CD4-positive, alpha-beta T cell treated with Interferon gamma for 1 hour (primary cell): ENCODE data around the gene HOXC6.

ENCODE experiments used
- DNase-seq: peaks from one replicate; pipeline ENCODE4 v3.0.0-alpha.2; 2020

Gene HOXC6

DNA sequence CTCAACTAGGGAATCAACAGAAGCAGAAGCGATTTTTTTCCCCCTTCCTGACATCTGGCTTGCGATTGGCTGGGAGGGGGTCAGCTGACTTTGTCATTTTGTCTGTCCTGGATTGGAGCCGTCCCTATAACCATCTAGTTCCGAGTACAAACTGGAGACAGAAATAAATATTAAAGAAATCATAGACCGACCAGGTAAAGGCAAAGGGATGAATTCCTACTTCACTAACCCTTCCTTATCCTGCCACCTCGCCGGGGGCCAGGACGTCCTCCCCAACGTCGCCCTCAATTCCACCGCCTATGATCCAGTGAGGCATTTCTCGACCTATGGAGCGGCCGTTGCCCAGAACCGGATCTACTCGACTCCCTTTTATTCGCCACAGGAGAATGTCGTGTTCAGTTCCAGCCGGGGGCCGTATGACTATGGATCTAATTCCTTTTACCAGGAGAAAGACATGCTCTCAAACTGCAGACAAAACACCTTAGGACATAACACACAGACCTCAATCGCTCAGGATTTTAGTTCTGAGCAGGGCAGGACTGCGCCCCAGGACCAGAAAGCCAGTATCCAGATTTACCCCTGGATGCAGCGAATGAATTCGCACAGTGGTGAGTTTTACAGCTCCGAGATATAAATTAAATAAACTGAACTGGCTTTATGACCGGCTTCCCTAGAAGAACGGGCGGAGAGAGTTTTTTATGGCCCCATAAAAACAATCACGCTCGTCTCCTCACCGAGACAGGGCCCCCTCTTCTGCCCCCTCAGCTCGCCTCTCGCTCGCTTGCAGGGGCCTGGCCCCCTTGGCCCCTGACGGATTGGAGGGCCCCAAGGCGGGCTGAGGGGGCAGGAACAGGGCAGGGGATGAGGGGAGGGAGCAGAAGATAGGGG, at the start of gene HOXC6:
Gene HOXC6 (plus strand): TSS at position 127 of the 888 bp plus-strand sequence. CDS start 82 bp downstream, at position 209.
- DNase-seq = no peak

DNA sequence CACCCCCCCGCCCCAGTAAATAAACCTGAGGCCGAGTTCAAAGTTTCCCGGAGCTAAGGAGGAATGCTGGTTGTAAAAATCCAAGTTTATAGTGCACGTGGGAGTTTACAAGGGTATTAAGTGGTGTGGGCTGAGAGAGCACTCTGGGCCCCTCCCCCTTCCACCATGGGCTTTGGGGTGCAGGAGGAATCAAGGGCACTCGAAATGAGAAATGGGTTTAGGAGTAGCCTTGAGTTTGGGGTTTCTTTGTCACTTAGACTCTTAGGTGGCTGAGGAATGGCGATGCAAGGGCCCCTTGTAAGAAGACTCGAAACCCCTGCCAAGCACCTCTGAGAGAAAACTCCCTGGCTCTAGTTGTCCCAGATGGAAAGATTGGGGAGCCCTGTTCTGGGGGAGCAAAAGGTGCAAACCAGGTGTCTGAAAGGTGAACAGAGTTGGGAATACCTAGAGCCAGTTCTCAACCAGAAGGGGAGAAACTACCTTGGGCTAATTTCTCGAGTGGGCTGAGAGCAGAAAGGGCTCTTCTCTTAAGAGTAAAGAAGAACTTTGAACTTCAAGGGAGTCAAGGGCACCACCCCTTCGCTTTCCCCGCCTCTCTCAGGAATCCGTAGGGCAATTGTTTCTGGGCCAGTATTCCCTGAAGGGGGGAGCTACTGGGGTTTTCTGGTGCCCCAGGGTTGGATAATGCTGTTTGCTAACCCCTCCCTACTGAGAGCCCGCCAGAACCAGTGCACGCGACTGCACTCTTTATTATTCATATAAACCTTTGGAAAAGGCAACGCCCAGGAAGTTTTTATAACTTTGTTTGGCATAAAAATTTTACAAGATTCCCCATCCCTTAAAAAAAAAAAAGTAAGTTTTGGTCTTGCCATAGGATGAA, 49.5 kb upstream of the HOXC6 start:
- no peak for DNase-seq

DNA sequence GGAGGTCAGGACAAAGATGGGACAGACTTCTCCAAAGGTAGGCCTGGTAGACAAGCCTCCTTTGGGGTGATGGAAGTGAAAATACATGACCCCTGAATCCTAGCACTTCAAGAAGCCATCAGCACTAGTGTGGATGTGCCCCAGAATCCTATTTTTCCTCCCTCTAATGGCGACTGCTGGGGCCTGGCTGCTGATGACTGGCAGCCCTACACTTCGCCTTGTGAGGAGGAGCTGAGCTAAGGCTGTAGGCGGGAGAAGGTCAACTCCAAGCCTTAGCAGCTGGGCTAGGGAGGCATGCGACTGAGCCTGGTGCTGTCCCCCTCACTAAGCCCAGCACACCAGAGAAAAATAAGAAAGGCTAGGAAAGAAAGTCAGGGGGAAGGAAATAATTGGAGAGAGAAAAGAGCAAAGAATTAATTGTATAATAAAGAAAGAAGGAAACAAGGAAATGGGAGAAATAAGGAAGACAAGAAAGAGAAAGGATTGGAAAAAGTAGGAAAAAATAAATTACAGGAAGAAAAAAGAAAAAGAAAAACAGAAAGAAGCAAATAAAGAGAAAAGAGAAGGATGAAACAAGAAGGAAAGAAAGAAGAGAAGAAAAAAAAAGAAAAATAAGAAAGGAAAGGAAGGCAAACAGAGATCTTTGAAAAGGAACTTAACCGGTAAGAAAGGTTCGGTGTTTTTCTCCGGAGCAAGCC, 48.0 kb upstream of the HOXC6 start:
- DNase-seq = no peak

DNA sequence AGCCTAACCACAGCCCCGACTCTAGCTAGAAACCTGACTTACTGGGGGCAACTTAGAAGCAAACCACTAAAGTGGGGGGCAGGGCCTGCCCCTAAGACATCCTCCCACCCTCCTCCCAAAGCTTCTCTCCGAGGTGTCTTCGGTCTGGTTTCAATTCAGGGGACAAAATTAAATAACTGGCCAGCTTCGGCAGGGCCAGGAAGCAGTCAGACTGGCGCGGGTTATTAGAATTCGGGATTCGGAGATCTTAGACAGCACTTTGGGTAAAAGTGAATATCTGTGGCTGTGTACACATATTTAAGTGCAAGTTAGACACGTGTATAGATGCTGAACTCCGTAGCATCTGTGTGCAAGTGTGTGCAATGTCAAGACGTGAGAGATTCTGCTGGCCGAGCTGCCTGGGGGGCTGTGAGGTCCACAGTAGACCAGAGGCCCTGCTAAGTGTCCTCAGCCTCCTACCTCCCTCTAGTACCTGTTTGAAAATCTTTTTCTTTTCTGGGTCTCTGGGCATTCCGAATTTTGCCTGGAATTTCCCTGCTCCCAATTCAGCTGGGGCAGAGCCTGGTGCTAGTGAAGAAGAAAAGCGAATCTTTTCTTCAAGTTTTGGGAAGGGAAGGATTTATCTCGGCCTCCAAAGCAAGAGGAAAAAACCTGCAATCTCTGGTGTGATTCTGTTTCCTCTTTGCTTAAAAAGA, 47.3 kb upstream of the HOXC6 start:
- DNase-seq = no peak

DNA sequence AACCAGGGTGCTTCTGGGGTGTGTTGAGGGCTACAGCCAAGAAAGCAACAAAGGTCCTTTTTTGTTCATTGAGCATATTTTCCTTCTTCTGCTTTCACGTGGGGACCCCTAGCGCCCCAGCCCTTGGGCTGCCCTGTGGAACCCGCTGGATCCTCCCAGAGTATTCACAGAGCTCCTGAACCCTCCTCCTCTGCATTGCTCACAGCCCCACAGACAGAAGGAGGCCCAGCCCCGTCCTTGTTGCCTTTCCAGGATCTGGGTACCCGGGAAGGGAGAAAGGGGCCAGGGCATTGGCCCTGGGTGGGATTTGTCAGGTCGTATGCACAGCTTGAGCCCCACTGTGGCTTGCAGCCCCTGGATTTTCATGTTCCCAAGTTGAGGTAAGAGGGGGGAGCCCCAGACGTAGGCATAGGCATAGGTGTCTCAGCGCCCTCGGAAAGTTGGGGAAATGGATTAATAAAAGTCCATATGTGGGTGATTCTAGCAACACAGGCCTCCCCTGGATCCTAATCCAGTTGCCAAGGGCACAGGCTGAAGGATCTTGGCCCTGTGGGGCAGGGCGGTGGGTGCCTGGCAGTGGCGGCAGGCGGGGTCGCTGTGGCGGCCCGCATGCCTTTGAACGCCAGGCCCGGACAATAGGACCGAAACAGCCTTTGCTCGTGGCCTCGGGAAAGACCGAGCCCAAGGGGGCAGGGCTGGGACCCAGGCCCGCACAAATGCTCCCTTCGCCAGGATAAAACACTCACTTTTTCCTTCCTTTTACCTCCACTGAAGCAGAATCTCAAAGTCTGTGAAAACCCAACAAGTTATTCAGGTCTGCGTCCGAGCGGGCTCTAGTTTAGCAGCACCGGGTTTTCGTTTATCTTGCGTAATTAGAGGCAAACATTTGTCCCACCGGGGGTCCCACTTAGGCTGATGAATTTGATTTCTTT, 46.3 kb upstream of the HOXC6 start:
- DNase-seq = no peak

DNA sequence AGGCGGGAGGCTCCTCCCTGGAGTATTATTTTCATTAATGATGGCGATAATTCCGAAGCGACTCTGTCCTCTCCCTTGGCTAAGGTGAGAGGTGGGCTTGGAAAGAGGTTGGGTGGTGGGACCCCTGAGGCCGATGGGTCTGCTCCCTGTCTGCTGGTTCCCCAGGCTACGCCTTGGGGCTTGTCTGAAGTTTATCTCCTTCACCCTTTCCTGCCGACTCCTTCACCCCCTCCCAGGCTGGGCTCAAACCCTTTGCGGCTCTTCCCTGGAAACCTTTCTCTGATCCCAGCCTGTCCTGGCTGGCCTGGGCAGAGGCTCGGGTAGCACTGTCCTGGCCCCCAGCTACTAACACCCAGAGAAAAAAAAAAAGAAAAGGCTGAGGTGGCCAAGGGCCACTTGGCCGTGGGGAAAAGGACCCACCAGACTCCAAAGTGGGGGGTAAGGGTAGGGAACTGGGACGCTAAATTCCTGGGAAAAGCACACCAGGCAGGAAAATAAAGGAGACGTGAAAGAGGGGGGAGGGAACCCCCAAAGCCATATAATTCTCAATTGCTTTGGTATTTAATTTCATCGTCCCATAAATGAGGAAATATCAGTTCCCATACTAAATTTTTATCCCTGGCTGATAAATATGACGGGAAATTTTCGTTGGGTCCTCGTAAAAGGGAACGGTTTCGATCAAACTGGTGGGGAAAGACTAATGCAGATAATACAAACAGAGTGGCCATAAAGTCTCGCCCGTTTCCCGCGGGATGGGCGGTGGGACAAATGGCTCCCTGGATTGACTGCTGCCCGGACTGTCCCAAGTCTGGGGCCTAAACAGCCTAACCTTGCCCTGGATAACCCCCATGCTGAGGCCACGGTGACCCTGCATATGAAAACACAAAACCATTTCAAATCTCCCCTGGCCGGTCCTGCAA, 45.3 kb upstream of the HOXC6 start:
- no peak for DNase-seq

DNA sequence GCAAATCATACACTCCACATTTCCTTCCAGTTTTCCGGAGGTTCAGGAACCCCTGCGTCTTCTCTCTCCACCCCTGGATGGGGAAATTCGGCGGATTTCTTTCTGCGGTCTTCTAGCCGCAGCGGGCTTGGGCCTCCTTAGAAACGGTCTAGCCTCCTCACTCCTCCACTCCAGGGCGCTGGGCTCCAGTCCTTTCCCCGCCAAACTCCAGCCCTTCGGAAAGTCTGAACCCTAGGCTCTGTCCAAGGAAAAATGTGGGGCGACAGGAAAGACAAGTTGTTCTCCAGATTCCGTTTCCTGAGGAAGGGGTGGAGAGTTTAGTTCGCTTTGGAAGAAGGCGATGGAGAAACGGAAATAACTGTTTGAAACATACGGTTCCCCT, 44.7 kb upstream of the HOXC6 start:
- no peak for DNase-seq

DNA sequence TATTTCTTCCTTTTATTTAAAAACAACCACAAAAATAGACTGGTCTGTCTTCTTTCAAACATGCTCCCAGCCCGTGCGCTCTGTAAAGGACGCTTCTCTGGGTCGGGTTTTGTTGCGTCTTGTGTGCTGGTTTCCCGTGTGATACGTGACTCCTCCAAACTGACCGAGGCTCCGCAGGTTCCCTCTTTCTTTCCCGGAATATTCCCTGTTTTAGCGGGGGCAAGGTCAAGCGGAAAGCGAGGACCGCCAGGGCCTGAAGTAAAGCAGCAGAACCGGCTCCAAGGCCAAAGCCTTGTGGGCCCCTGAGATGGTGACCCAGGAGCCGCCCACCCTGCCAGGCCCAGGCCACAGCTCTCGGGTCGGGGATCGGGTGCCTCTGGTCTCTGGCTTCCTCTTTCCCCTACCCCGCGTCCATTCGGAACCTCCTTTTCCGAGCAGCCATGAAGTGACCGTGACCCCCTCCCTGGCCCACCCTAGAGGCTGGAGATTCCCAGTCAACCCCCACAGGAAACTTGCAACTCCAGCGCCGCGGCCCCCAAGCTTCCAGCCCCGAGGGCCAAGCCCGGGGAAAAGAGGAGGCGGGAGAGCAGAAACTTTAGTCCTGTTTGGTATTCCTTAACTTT, 44.2 kb upstream of the HOXC6 start:
- no peak for DNase-seq

DNA sequence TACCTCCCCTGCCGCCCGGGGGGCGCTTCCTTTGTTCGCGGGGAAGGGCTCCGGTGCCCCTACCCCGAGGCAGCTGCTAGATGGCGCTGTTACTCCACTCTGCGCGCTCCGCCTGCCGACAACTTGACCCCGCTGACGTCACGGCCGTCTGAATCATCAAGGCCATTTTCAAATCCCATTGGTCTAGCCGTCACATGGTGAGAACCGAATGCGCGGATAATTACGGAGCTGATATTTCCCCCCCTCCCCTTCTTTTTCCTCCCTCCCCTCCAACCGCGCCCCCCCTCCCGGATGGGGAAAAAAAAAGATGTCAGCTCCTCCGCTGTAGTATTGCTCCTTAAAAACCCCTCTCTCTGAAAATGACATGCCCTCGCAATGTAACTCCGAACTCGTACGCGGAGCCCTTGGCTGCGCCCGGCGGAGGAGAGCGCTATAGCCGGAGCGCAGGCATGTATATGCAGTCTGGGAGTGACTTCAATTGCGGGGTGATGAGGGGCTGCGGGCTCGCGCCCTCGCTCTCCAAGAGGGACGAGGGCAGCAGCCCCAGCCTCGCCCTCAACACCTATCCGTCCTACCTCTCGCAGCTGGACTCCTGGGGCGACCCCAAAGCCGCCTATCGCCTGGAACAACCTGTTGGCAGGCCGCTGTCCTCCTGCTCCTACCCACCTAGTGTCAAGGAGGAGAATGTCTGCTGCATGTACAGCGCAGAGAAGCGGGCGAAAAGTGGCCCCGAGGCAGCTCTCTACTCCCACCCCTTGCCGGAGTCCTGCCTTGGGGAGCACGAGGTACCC, 43.1 kb upstream of the HOXC6 start, which contains the start of gene HOXC10:
Gene HOXC10 (plus strand): TSS at position 246 of the 791 bp plus-strand sequence. CDS start 114 bp downstream, at position 360.
- DNase-seq = peak; percentile 79

DNA sequence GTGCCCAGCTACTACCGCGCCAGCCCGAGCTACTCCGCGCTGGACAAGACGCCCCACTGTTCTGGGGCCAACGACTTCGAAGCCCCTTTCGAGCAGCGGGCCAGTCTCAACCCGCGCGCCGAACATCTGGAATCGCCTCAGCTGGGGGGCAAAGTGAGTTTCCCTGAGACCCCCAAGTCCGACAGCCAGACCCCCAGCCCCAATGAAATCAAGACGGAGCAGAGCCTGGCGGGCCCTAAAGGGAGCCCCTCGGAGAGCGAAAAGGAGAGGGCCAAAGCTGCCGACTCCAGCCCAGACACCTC, 42.6 kb upstream of the HOXC6 start:
- no peak for DNase-seq

DNA sequence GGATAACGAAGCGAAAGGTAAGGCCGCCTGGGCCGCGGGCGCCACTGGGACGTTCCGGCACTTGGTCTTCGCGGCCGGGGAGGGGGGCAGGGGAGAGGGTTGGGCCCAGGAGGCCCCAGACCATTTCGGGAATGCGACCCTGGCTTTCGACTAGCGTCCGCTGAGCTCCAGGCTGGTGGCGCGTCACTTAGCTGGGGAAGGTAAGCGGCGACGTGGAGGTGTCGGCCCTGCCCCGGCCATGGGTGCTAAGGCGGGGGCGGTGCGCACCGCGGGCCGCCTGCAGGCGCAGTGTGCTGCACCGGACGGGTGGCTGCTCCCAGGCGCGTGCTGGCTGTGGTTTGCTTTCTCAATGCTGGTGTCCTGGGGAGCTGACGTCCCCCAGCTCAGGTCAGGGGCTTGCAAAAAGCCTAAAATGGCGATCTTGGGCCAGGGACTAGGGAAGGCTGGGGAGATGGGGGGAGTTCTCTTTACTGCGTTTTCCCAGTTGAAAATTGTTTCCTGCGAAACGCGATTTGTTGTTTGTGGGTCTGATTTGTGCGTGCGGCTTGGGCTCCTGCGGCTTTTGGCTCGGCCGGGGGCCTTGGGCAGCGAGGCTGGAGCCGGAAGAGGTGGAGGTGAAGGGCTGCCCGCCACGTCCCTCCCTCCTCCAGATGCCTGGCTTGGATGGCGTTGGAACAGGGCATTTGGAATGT, 42.1 kb upstream of the HOXC6 start:
- DNase-seq = no peak

DNA sequence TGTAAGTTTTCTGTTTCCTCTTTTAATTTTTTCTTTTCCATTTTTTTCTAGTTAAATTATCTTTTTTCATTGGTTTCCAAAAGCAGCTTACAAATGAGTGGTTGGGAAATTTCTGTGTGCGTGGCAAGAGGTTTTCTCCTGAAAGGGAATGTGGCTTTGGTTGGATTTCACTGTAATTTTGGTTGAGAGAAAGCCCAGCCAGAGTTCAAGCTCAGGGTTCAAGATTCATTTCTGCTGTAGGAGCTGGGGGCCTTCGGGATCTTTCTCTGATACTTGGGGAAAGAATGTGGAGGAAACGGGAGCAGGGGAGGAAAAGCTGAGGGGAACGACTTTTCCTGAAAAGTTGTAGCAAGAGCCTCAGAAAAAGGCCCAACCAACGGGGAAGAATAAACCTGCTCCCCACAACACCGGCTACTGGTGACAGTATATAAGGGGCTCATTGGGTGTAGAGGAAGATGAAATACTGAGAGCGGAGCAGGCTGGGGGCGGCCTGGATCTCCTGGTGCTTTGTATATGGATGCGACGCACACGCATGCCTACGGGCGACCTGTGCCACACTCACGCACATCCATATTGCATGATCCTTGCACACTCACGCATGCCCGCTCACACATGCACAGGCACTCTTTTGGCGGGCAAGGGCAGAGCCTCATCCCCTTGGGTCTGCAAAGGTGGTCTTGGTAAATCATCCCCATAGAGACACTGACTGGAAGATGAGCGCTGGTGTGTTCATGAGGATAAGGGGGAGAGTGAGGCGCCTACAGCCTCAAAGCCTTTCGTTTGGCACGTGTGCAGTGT, 41.4 kb upstream of the HOXC6 start:
- no peak for DNase-seq

DNA sequence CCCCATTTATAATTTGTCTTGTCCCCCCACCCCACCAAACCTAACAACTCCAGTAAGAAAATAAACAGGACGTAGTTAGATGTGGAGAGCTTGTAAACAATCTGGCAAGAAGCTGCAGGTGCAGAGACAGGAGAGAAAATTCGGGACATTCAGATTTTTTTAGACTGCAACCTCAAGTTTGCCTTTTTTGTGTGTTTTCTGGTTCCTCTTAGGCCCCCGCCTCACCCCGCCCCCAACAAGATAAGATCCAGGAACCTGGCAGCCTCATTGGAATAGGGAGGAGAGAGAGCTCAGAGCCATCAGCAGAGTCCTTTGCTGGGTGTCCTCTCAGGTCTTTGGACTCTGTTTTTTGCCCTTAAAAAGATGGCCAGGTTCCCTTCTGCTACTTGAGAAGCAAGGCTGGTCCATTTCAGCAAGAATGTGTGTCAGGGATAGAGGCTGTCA, 40.4 kb upstream of the HOXC6 start:
- DNase-seq = no peak

DNA sequence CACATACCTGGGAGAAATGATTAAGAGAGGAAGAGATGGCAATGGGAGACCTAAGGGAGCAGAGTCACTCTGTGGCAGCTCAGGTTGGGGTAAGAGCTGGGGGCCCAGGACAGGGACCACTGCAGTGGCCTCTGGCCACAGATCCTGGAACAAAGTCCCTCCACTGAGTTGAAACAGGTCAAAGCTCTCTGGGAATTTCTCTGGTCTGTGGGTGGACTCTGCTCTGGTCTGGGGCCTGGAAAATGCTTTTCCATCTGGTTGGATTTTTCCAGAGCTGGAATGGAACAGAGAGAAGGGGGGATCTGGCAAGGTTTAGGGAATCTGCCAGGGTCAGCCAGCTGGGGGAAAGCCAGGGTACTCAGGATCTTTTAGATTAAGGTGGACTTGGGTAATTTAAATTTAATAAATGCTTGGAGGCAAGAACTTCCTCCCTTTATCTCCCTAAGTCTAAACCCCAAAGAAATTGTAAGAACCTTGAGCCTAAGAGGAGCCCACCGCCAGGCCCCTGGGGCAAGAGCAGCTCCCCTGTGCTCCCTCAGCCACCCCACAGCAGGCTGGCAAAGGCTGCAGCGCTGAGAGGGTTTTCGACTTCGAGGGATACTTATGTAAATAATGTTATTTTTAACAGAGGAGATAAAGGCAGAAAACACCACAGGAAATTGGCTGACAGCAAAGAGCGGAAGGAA, 39.6 kb upstream of the HOXC6 start:
- DNase-seq = no peak

DNA sequence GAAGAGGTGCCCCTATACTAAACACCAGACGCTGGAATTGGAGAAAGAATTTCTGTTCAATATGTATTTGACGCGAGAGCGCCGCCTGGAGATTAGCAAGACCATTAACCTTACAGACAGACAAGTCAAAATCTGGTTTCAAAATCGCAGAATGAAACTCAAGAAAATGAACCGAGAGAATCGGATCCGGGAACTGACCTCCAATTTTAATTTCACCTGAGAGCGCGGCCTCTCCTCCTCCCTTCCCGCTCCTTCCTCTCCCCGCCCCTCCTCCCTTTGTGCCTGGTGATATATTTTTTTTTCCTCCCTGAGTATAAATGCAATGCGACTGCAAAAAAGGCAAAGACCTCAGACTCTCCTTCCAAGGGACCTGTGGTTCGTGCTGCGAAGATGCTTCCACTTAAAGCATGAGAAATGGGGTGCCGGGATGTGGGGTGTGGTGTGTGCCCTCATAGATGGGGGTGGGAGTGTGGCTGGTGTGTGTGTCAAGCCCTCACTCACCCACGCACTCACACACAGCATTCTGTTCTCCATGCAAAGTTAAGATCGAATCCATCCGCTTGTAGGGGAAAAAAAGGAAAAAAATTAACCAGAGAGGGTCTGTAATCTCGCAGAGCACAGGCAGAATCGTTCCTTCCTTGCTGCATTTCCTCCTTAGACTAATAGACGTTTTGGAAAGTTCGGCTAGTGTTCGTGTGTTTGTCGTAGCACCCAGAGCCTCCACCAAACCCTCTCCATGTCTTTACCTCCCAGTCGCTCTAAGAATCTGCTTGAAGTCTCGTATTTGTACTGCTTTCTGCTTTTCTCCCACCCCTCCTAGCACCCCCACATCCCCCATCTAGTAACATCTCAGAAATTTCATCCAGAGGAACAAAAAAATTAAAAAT, 38.8 kb upstream of the HOXC6 start:
- DNase-seq = no peak
